GM15510 (cell line): Measurements from ENCODE around the gene CHKA.

ENCODE experiments used
- POLR2A ChIP-seq: IDR thresholded peaks from 3 replicates; pipeline ENCODE4 v1.6.1; 2011; ENCODE audit warnings: borderline replicate concordance; ENCODE audit not compliant: insufficient read length; ENCODE audit errors: extremely low read depth

Gene CHKA

DNA sequence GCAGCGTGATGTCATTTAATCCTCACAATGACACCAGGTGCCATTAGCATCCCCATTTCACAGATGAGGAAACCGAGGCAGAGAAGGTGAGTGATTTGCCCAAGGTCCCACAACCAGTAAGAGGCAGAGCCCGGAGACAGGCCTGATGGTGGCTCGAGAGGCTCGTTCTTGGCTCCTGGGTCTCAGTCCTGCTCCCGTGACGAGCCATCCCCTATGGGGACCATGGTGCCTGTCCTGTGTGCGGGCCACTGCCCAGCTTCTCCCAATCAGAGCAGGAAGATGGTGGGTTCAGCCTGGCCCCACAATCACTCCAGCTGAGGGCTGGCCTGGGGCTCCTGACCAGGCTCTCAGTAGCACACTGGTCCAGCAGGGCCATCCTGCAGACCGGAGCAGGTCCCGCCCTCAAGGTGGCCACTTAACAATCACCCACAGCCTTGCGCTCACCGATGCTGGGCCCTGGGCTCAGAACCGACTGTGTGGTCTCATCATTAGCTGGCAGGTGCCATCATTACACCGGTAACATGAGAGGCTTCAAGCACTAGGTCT lies 107.5 kb downstream of the CHKA start:
- no peak for TF ChIP-seq POLR2A

DNA sequence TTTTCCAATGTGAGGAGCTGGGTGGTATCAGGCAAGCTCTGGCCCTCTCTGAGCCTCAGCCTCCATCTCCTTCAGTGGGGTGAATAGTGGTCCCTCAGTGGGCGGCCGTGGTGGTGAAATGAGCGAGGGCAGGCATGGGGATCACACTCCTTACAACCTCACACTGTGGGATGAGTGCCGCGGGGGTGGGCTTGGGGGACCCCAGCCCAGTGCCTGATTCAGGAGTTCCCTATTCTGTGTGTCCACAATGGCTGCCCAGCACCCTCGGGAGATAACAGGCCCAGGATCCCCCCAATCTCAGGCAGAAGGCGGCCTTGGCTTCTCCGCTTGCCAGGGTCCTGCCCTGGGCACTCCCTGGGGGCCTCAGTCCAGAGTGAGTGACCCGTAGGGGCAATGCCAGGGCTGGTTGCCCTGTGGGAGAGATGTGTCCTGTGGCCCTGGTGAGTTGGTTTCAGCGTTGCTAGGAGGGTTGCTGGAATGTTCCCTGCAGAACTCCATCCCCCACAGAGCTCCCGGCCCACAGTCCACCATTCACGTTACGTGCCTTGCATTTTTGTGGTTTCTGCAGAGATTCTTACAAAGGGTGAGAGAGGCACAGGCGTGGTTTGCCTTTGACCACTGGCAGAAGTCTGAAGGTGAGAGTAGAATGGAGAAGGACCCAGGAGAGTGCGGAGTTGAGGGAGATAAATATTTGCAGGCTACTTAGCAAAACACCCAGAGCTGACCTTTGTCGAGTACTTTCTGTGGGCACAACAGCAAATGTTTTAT lies 108.2 kb downstream of the CHKA start:
- TF ChIP-seq POLR2A: no peak

DNA sequence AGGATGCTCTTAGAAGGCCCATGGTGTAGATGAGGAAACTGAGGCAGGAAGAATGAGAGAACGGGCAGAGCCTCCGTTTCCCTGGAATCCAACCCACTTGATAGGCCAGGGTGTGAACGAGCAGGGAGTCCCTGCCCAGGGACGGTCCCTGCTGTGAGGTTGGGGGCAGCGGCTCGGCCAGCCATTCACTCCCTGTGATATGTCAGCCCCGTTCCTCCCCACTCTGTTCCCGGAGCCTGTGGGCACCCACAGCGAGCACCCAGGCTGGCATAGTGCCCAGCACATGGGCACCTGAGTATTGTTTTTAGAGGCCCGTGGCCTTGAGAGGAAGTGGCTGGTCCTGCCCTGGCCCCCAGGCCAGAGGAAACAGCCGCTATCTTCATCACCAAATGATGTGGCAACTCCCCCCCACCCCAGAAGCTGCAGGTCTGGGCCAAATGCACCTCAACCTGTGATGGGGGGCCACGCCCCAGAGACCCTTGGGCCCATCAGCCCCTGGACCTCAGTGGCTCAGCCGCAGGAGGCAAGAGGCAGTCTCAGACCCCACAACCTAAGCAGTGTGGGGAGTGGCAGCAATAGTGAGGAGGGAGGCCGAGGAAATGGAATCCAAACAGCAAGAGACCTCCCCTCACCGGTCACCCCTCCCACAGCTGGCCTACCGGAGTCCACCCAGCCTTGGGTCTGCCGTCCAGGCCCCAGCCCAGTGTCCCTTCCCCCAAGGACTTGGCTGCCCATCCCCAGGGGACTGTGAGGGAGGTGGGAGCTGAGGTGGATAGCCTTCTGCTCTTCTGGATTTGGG lies 108.9 kb downstream of the CHKA start:
- no peak for TF ChIP-seq POLR2A

- TF ChIP-seq POLR2A: no peak
These were observed 109.9 kb downstream of the CHKA start for GRCh38 chr11:68011051-68011943.

DNA sequence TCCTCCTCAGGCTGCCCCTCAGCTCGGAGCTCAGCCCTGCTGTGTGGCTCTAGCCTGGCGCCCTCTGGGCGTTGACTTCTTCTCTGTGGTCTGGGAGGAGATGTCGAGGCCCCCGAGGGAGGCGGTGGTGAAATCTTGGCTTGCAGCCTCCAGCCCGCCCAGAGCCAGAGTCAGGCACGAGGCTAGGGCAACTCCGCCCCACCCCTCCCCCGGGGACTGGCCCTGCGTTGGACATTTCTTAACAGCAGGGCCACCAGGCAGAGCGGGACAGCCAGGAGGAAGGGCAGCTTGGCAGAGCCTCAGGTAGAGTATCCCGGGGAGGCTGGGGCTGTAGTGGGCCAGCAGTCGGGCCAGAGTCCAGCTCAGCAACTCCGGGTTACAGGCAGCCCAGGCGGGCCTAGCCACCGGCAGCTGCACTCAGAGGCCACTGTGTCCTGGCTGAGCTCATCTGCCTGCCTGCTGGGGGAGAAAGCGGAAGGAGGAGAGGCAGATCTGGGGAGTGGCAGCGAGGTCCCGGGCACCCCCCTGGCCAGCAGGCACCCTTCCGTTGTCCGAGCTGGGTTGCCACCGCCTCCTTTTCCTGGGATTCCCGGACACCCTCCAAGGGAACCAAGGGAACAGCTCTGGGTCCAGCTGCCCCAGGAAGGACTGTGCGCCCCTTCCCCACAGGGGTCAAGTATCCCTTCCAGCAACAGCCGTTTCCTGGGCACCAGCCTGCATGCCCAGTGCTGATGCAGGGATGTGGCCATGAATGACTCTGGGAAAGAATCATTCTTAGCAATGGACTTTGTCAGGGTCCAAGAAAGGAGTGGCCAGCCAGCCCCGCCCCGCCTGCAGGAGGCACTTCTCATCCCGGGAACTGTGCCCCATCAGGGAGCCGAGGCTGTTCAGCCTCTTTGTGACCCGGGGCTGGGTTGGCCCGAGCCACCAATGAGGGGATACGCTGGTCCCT lies 110.8 kb downstream of the CHKA start, which contains the start of gene ALDH3B1:
ALDH3B1 (plus strand) TSS at position 238 of the 952 bp plus-strand sequence. CDS start 4,971 bp downstream, outside the sequence.
- no peak for TF ChIP-seq POLR2A

DNA sequence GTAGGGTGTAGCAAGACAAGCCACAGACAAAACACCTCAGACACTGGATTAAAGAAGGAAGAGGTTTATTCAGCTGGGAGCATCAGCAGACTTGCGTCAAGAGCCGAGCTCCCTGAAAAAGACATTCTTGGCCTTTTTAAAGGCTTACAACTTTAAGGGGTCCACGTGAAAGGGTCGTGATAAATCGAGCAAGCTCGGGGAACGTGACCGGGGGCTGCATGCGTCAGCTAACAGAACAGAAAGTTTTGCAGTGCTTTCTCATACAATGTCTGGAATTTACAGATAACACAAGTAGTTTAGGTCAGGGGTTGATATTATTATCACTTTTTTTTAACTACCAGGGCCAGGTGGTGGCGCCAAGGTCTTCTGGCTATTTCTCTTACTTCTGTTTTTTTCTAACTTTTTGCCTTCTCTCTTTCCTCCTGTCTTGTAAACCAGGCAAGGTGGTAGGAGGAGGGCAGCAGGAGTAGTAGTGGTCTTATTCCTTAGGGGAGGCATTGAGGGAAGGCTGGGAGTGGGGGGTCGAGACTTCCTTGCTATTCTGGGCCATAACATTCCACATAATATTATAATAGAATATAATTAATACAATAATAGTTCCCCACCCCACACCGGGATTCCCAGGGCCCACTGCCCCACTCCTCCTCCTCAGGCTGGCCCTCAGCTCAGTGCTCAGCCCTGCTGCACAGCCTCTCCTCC lies 111.6 kb downstream of the CHKA start:
- TF ChIP-seq POLR2A: no peak

DNA sequence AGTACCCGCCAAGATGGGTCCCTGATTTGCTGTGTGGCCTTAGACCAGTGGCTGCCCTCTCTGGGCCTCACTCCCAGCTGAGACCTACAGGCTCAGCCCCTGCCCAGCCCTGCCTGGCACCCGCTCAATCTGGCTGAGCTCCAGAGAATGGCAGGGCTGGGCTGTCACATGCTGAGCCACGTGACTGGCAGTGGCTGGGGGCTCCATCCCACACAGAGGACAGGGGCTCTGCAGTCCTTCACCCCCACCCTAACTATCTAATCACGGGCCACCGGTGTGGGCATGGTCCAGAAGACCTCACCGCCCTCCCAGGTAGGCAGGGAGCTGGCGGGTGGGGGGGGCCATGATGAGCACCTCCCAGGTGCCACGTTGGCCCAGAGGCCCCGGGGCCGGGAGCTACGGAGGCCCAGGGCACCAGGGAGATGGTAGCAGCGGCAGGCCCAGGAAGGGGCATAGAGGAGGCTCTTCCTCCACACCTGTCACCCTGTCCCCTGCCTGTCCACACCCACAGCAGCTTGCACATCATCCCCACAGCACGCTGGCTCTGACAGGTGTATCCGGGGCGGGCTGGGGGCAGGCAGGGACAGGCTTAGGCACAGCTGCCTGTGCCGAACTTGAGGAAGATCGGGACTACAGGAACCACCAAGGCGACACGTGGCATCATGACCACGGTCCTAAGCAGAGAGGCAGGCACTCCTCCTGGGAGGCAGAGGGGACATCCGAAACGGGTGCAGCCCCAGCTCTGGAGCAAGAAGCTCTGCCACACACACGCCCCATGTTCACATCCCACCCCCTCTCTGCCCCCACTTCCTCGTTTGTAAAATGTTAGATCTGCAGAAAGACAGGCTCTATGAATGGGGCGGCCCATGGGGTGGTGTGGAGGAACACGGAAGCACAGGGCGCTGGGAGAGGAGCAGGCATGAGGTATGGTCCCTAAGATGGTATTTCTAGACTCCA lies 112.5 kb downstream of the CHKA start:
- TF ChIP-seq POLR2A: no peak

- TF ChIP-seq POLR2A: no peak
These were observed 113.4 kb downstream of the CHKA start for GRCh38 chr11:68007498-68008380.

GRCh38 chr11:68006606-68007166 lies 114.5 kb downstream of the CHKA start:
- TF ChIP-seq POLR2A: no peak

DNA sequence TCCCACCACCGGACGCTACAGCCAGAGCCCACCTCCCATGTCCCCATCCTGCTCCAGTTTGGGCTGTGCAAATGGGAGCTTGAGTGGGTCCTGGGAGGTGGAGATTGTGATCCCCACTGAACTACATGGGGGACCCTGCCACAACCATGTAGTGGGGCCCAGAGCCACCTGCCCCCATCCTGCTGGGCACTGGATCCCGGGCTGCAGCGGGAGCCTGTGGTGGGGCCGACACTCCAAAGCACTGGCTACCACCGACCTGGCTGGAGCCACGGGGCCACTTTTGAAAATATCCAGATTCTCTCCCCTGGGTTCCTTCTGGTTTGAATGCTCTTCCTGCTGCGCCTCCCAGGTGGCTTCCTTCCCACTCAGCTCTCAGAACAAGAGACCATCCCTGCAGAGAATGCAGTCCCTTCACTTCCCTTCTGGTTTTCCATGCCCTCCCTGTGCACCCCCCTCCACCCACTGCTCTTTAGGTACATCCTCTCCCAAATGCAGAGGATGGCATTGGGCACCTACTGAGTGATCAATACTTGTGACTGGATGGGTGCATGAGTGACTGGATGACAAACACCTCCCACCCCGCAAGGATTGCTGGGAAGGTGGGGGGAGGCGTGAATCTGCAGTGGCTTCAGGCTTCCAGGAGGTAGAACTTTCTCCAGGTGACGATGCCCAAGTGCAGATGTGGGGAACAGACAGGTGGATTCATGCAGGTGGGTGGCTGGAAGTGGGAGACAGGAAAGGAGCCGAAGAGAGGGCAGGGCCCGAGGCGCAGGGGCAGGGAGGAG lies 116.4 kb downstream of the CHKA start:
- TF ChIP-seq POLR2A: no peak
